HG02571 (cell line): ENCODE results near the gene TMEM203.
"Not testable (repeated sequence)": the region's sequence is repeated elsewhere in the genome, so short reads cannot be mapped to it uniquely, and the experiment has no call there.

Experiments used
- ATAC-seq: cut with Tn5 transposase; IDR thresholded peaks from one replicate; pipeline ENCODE4 v1.9.1; 2021; ENCODE audit warnings: mild to moderate bottlenecking, moderate library complexity; ENCODE audit not compliant: unreplicated experiment

The TMEM203 gene

GRCh38 chr9:137205126-137206069, at the start of gene TMEM203, which contains the start of gene NDOR1:
Gene TMEM203, minus strand, starts transcription at chr9:137205648. Its CDS starts 234 bp downstream, at chr9:137205414.
Gene NDOR1, plus strand, starts transcription at chr9:137205700. Its CDS starts 78 bp downstream, at chr9:137205778.
- ATAC-seq: peak; percentile 41

- peak; percentile 79 for ATAC-seq
Measured at GRCh38 chr9:137254624-137255447, 49.4 kb upstream of the TMEM203 start, which contains the start of gene NELFB. Gene NELFB, plus strand, starts transcription at chr9:137255327.

DNA sequence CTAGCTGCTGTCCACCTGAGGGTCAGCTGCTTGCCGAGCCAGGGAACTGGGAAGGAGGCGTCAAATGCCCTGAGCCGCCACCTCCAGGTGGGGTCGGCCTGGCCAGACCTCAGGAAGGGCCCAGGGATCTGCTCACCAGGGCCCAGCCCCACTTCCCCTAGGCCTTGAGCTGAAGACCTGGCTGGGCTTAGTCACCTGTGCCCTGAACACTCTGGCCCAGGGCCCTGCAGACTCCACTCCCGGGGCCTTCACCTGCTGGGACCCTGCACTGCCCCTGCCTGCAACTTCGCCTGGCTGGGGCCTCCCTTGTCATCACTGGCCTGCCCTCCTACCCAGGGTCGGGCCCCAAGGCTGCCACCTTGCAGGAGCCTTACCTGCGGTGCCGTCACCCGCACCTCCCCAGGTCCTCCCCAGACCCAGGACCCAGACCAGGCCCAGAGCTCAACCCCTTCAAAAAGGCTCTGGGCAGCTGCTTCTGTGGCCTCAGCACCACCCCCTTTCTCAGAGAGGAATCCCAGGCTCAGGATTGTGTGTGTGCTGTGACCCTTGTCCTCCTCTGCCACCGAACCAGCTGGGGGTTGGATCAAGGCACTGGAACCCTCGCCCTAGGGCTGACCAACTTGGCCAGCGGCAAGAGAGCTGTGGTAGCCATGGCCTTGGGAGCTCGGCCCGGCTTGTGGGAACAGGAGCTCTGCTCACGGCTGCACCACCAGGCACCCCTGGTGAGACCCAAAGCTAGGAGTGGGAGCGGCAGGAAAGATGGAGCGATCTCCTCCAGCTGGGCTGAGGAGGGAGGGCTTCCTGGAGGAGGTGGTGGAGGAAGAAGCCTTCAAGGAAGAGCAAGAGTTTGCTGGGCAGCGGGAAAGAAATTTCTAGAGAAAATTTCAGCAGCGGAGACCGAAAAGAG, 48.5 kb upstream of the TMEM203 start:
- ATAC-seq: no peak

- ATAC-seq: no peak
Measured at GRCh38 chr9:137252555-137253506, 47.4 kb upstream of the TMEM203 start.

GRCh38 chr9:137251490-137252268, 46.2 kb upstream of the TMEM203 start:
- no peak for ATAC-seq

DNA sequence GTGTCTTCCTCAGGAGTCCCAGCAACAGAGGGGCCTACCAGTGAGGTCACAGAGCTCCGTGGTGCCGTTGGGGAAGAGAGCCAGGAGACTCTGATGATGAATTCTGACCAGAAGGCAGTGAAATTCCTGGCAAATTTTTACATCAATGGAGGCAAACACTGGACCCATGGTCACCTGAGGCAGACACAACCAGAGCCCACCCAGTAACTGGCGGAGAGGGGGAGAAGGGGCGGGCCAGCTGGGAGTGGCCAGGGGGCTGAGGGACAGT, 45.7 kb upstream of the TMEM203 start, which contains the start of gene STPG3:
TSS of gene STPG3 (plus strand) at position 93 of the 268 bp plus-strand sequence. CDS start at position 94, 1 bp downstream.
- no peak for ATAC-seq

- no peak for ATAC-seq
Measured at GRCh38 chr9:137250329-137251193, 45.1 kb upstream of the TMEM203 start.

GRCh38 chr9:137247916-137248175, 42.4 kb upstream of the TMEM203 start:
- ATAC-seq: no peak

DNA sequence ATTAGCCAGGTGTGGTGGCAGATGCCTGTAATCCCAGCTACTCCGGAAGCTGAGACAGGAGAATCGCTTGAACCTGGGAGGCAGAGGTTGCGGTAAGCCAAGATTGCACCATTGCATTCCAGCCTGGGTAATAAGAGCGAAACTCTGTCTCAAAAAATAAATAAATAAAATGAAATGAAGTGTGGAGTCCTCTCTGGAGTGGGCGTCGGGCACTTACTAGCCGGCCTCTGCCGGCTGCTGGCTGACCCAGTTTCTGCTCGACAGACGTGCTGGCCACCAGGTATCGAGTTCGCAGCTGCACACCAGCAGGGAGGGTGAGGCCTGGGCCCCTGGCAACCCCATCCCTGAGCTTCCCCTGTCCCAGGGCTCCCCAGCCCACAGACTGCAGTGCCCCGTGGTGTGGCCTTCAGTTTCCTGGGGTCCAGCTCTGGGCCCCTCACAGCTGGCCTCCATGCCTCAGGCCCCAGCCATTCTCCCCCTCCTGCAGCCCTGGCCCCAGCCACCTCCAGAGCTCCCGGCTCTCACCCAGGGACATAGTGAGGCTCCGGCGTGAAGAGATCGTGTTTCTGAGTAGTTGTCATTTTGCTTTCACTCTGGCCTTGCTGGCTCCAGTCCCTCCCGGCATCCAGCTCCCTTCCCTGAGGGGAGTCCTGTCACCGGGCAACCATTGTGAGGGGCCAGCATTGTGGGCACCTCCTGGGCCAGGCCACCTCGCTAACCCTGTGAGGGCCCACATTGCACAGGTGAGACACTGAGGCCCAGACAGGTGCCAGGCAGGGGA, 41.9 kb upstream of the TMEM203 start:
- ATAC-seq: no peak

DNA sequence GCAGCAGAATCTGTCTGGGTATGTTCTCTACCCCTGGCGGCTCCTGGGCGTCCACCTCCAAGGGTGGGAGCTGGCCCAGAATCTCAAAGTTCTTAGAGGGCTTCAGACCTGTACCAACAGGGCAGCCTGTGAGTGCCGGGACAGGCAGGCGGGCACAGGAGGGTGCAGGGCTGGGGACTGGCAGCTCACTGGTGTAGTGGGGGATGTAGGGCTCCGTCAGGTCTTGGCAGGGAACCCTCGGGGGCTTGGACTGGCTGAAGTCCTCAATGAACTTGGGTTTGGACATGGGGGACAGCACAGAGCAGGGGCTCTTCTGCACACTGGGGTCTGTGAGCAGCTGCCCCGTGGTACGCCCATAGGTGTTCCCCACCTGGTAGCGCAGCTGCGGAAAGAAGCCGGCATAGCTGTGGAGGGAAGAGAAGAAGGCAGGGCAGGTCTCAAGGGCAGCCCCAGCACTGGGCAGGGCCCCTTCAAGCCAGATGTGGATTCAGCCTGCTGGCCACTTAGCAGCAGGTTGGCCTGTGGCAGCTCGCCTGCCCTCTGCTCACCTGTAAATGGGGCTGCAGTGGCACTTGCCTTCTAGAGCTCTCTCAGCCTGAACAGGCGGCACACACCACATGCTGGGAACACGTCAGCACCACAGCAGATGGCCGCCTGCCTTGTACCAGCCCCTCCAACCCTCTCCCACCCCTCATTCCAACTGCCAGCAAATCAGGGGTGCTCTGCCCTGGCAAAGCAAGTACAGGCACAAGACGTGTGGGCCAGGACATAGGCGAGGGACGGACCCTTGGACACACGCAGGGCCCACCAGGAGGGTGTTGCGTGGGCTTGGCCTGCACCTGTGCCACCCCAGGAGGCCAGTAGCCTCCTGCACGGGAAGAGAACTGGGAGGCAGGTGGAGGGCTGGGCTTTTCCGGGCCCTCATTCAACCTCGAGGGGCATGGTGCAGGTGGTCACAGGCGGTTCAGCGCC, 40.3 kb upstream of the TMEM203 start:
- ATAC-seq: no peak

DNA sequence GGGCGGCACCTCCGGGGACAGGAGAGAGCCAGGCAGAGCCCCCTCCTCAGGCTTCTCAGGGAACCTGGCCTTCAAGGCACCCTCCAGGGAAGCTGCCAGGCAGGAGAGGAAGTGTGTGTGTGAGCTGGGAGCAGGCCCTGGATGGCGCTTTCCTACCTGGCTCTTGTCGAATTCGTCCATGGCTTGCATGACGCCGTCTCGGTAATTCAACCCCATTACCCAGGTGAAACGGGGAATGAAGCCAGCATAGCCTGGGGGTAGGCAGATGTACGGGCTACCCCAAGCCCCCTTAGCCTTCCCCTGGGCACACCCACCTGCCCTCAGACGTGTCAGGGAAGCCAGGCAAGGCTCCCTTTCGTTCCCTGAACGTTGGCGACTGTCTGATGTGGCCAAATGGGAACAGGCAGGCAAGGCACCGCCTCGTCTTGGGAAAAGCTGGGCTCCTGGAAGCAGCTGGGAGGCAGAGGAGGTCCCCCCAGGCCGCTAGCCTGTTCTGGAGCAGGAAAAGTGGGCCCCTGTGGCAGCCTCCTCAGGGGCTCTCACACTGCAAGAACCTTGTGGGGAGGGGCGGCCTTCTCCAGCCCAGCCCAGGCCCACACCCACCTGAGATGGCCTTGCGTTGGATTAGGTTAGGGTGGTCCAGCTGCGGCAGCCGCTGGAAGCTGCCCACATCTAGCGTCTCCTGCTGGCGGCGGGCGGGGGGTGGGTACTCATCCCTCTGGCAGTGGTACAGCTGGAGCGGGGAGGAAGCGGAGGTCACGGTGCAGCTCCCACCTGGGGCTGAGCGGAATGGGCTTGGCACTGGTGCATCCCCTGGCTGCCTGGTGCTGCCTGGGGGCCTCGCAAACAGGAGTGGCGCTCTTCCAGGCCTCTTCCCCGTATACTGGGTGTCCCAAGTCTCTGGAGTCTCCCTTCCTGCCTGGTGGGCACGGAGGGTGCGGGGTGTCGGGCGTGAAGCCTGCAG, 39.3 kb upstream of the TMEM203 start:
- no peak for ATAC-seq

DNA sequence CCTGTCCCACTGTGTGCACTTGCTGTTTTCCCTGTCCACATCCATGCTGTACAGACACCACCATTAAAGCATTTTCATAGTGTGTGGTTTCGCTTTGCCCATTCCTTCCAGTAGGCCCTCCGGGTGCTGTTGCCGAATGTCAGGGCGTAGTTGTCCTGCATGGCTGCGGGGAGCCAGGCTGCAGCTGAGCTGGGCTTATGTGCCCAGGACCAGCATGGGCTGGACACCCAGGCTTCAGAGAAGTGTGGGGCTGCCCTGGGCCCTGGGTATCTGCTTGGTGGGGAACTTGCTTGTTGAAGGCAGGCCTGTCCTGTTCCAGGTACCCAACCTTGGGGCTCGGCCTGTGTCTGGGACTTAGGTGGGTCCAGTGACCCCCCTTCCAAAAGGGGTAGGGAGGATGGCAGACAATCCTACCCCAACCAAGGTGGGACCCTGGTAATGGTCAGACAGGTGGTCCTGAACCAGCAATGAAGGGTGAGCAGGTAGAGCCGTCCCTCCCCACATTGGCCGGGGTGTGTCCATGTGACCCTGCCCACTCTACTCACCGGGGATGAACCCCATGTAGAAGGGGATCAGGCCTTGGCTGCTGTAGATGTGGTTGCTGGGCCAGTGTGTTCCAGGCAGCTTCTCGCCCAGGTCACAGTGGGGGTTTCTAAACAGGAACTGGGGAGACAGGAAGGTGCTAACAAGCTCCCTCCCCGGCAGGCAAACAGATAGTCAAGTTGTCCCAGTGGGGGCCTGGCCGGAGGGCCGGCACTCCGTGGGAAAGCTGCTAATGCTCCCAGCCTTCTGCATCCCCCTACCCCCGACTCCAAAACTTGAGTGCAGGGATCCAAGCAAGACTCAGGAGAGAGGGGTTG, 38.4 kb upstream of the TMEM203 start:
- no peak for ATAC-seq

DNA sequence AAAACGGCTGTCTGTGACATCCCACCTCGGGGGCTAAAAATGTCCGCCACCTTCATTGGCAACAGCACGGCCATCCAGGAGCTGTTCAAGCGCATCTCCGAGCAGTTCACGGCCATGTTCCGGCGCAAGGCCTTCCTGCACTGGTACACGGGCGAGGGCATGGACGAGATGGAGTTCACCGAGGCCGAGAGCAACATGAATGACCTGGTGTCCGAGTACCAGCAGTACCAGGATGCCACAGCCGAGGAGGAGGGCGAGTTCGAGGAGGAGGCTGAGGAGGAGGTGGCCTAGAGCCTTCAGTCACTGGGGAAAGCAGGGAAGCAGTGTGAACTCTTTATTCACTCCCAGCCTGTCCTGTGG, 37.8 kb upstream of the TMEM203 start:
- ATAC-seq: not testable (repeated sequence)
